H1 (cell line): ENCODE results near the gene MAP6D1. TPM values are rescaled to one million over a fixed set of nuclear protein-coding genes. Genes with fewer than 3 reads are reported as not detected.

Experiments
- CTCF ChIA-PET: fragments of 300-600 bp; sonication (Branson Sonifier 250); formaldehyde crosslinking; loops from one replicate; lab custom pipeline; 2021; ENCODE audit not compliant: partially characterized antibody; lab: Charles Lee
- POLR2A ChIA-PET: fragments of 300-600 bp; sonication (Branson Sonifier 250); formaldehyde crosslinking; loops from one replicate; lab custom pipeline; 2021; ENCODE audit warnings: inconsistent platforms; ENCODE audit not compliant: partially characterized antibody; lab: Charles Lee
- DNase-seq, 2 experiments: peaks; one replicate each; pipeline versions ENCODE4 v3.0.0 to v3.0.0-alpha.2; 2010 to 2022; ENCODE audit warnings: low spot score in 2 of 2, low read depth in 1 of 2, mixed read lengths in 1 of 2
- FAIRE-seq: peaks from 2 replicates; lab custom pipeline; 2011; peaks lifted over from hg19 to GRCh38; lab: Jason Lieb, UNC
- H2AFZ ChIP-seq: 2 replicates; pipeline ENCODE4 v1.8.1; 2012; ENCODE audit warnings: low read length, inconsistent platforms
- H2AK5ac ChIP-seq: 2 replicates; pipeline ENCODE4 v1.6.1; 2013; ENCODE audit warnings: low read depth, low read length
- H2BK120ac ChIP-seq: replicated peaks from 2 replicates; pipeline ENCODE3; 2013; ENCODE audit warnings: low read depth, low read length, inconsistent platforms
- H2BK12ac ChIP-seq: 2 replicates; pipeline ENCODE4 v1.6.1; 2013; ENCODE audit warnings: low read depth, low read length
- H2BK15ac ChIP-seq: 2 replicates; pipeline ENCODE4 v1.6.1; 2013; ENCODE audit warnings: low read length
- H2BK20ac ChIP-seq: 2 replicates; pipeline ENCODE4 v1.6.1; 2013; ENCODE audit warnings: low read length
- H2BK5ac ChIP-seq: 2 replicates; pipeline ENCODE4 v1.6.1; 2013; ENCODE audit warnings: low read depth, low read length
- H3K14ac ChIP-seq: 2 replicates; pipeline ENCODE4 v1.6.1; 2013; ENCODE audit warnings: inconsistent platforms; ENCODE audit not compliant: insufficient read length
- H3K18ac ChIP-seq: 2 replicates; pipeline ENCODE4 v1.6.1; 2013; ENCODE audit warnings: low read length; ENCODE audit errors: extremely low read depth
- H3K23ac ChIP-seq: 2 replicates; pipeline ENCODE4 v1.6.1; 2013; ENCODE audit warnings: inconsistent platforms; ENCODE audit not compliant: insufficient read length
- H3K23me2 ChIP-seq: 2 replicates; pipeline ENCODE4 v1.6.1; 2013; ENCODE audit warnings: low read depth, low read length
- H3K27ac ChIP-seq: 2 replicates; pipeline ENCODE4 v1.6.1; 2011; ENCODE audit warnings: low read depth, low read length, inconsistent platforms
- H3K27me3 ChIP-seq, 4 experiments: replicated peaks in 1 of 4; 1 replicate in 1 of 4; 2 replicates in 3 of 4; pipeline versions ENCODE4 v1.6.1 to v1.8.1; 2011 to 2013; ENCODE audit warnings: low read length in 3 of 4, mild to moderate bottlenecking in 3 of 4, inconsistent platforms in 2 of 4, mixed read lengths in 2 of 4, moderate library complexity in 1 of 4; ENCODE audit not compliant: control insufficient read depth in 3 of 4, insufficient read depth in 3 of 4; ENCODE audit errors: extremely low read depth in 1 of 4
- H3K36me3 ChIP-seq, 4 experiments: 2 replicates each; pipeline versions ENCODE4 v1.6.1 to v1.8.1; 2011 to 2013; ENCODE audit warnings: mild to moderate bottlenecking in 4 of 4, low read length in 3 of 4, moderate library complexity in 2 of 4, control low read depth in 1 of 4, inconsistent platforms in 1 of 4; ENCODE audit not compliant: insufficient read depth in 4 of 4, control insufficient read depth in 2 of 4
- H3K4ac ChIP-seq: replicated peaks from 2 replicates; pipeline ENCODE3; 2013; ENCODE audit warnings: low read length, low read depth, mixed read lengths, inconsistent platforms; ENCODE audit not compliant: insufficient read length
- H3K4me1 ChIP-seq, 4 experiments: replicated peaks in 1 of 4; 1 replicate in 1 of 4; 2 replicates in 3 of 4; pipeline versions ENCODE4 v1.6.1 to v1.8.1; 2011 to 2013; ENCODE audit warnings: low read length in 3 of 4, inconsistent platforms in 2 of 4, mixed read lengths in 1 of 4; ENCODE audit not compliant: insufficient read depth in 4 of 4, control insufficient read depth in 3 of 4
- H3K4me2 ChIP-seq, 2 experiments: 2 replicates each; pipeline versions ENCODE4 v1.6.1 to v1.8.1; 2011 to 2013; ENCODE audit warnings: low read depth in 2 of 2, low read length in 2 of 2, control low read depth in 1 of 2, inconsistent platforms in 1 of 2, mild to moderate bottlenecking in 1 of 2; ENCODE audit not compliant: insufficient read depth in 1 of 2
- H3K4me3 ChIP-seq, 4 experiments: fragments of 200-600, 300-600 bp in 1 of 4; sonication (generic), shearing (Covaris generic), sonication (Bioruptor Twin) in 1 of 4; 2 replicates each; pipeline versions ENCODE4 v1.5.1 to v1.8.1; 2011 to 2016; ENCODE audit warnings: low read length in 4 of 4, low read depth in 3 of 4, control low read depth in 2 of 4, inconsistent platforms in 2 of 4, mild to moderate bottlenecking in 2 of 4, mixed read lengths in 1 of 4, moderate library complexity in 1 of 4; ENCODE audit not compliant: insufficient read depth in 2 of 4; ENCODE audit errors: extremely low read depth in 1 of 4
- H3K56ac ChIP-seq: replicated peaks from 2 replicates; pipeline ENCODE3; 2013; ENCODE audit warnings: low read depth, mild to moderate bottlenecking, mixed read lengths, low read length, inconsistent platforms; ENCODE audit not compliant: insufficient read length
- H3K79me1 ChIP-seq: 2 replicates; pipeline ENCODE4 v1.6.1; 2013; ENCODE audit warnings: low read depth, low read length, control low read depth
- H3K79me2 ChIP-seq, 2 experiments: 2 replicates each; pipeline versions ENCODE4 v1.6.1 to v1.8.1; 2012 to 2013; ENCODE audit warnings: low read length in 2 of 2, mild to moderate bottlenecking in 2 of 2, inconsistent platforms in 1 of 2; ENCODE audit not compliant: insufficient read depth in 2 of 2, control insufficient read depth in 1 of 2
- H3K9ac ChIP-seq, 4 experiments: replicated peaks in 1 of 4; 1 replicate in 1 of 4; 2 replicates in 3 of 4; pipeline versions ENCODE4 v1.6.1 to v1.8.1; 2011 to 2013; ENCODE audit warnings: low read depth in 3 of 4, low read length in 3 of 4, control low read depth in 2 of 4, mild to moderate bottlenecking in 2 of 4, moderate library complexity in 2 of 4, inconsistent platforms in 1 of 4; ENCODE audit errors: extremely low read depth in 1 of 4
- H3K9me3 ChIP-seq, 2 experiments: 2 replicates each; pipeline versions ENCODE4 v1.6.1 to v1.8.1; 2012 to 2013; ENCODE audit warnings: mild to moderate bottlenecking in 2 of 2, moderate library complexity in 2 of 2, control low read depth in 1 of 2, inconsistent platforms in 1 of 2, low read depth in 1 of 2, low read length in 1 of 2, mixed read lengths in 1 of 2; ENCODE audit not compliant: insufficient read depth in 2 of 2
- H4K20me1 ChIP-seq, 2 experiments: replicated peaks in 1 of 2; 2 replicates each; pipeline versions ENCODE3 to v1.8.1; 2011 to 2013; ENCODE audit warnings: inconsistent platforms in 2 of 2, low read length in 2 of 2, mild to moderate bottlenecking in 1 of 2; ENCODE audit not compliant: insufficient read depth in 2 of 2, control insufficient read depth in 1 of 2
- H4K5ac ChIP-seq: 2 replicates; pipeline ENCODE4 v1.6.1; 2013; ENCODE audit warnings: low read length, low read depth, mixed read lengths, inconsistent platforms; ENCODE audit not compliant: insufficient read length
- H4K8ac ChIP-seq: 2 replicates; pipeline ENCODE4 v1.8.0; 2013; ENCODE audit warnings: mild to moderate bottlenecking, moderate library complexity, low read length, inconsistent platforms; ENCODE audit not compliant: insufficient read depth; ENCODE audit errors: extremely low read depth
- H4K91ac ChIP-seq: replicated peaks from 2 replicates; pipeline ENCODE3; 2013; ENCODE audit warnings: low read length, mixed read lengths, inconsistent platforms; ENCODE audit not compliant: insufficient read length
- CBX8 ChIP-seq: fragments of 300-800, 300-1000 bp; sonication (generic); IDR thresholded peaks from 2 replicates; pipeline ENCODE4 v1.7.1; 2016; ENCODE audit warnings: low read depth, low read length, borderline replicate concordance
- WGBS, 2 experiments: shearing (Covaris generic) in 1 of 2; methylation state at CpG; one replicate each; pipeline versions ENCODE4 v1.1.6 to v1.1.7; 2013 to 2015; ENCODE audit warnings: low lambda C conversion rate in 2 of 2, mixed read lengths in 2 of 2, inconsistent platforms in 1 of 2, low coverage in 1 of 2, missing lambda C conversion rate in 1 of 2; ENCODE audit not compliant: insufficient replicate concordance in 2 of 2, insufficient coverage in 1 of 2, insufficient read length in 1 of 2; ENCODE audit errors: extremely low coverage in 1 of 2, missing lambda C conversion rate in 1 of 2; 5-methylcytosine and 5-hydroxymethylcytosine counted together
- polyA plus RNA-seq, 7 experiments: library from polyadenylated mRNA; depleted of rRNA in 3 of 7; stranded (reverse) in 5 of 7; unstranded in 2 of 7; fragments of >200 nt in 5 of 7; fragments of 200-250 nt in 2 of 7; gene quantifications; 1 replicate in 5 of 7; 2 replicates in 1 of 7; 4 replicates in 1 of 7; pipeline versions ENCODE4 v1.2.1 to v1.2.3, GENCODE V29; 2011 to 2013; ENCODE audit warnings: missing spikeins in 2 of 7, mixed read lengths in 2 of 7
- total RNA-seq: library from RNA; stranded (reverse); fragmentation: NEBNext Ultra II Directional; extraction: Animal tissue kit (Norgen Biotek cat#: 25700); gene quantifications from 2 replicates; pipeline ENCODE4 v1.2.1, GENCODE V29; 2021

The MAP6D1 gene
- total and polyA plus RNA-seq, 2 of the 8 experiments (the other 6 are each of a cell fraction or from before 2014, with no cell fraction given): 4.8 to 5.2 TPM

DNA sequence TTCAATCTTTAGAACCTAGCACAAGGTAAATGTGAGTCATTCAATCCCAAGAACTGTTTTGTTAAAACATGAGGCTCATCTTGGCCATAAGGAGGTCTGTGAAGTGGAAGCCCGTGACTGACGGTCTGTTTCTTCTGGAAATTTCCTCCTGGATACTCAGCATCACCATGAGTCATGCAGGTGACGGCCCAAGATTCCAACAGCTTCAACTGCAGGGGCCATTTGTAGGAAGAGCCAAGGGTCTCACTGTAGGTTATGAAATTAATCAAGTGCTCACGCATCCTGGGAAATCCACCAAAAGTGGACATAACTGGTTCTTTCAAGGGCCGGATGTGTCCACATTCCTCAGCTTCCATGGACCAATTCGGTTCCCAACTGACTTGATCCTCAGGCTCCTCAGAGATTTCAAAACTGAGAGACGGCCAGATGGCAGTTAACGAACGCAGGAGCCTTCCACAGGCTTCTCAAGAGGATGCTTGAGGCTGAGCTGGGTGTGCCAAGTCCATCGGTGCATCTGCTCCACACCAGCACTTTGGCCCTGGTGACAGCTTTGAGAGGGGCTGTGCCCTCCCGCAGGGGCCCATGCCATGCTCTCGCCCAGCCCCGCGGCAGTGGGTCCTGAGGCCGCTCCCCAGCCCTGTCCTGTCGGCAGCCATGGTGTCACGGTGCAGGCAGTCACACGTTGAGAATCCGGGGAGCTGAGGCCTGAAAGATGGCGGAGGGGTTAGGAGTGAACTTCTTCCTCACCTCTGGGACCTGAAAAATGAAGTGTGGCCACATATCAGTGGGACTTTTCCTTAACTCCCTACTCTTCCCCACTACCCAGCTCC lies 8.5 kb downstream of the MAP6D1 start:
- Histone ChIP-seq H3K79me2 (no peaks in the 10 kb centered on the region), H4K91ac (no peak overlapping the region), H3K27ac (no peak overlapping the region), H4K8ac (no peak overlapping the region), H3K23ac (no peak overlapping the region), H2AK5ac (no peak overlapping the region), H3K4me3 (no peak overlapping the region), H2BK15ac (no peak overlapping the region), H3K79me1 (no peaks in the 10 kb centered on the region), H3K9ac (no peak overlapping the region), H2BK20ac (no peak overlapping the region), H3K14ac (no peak overlapping the region), H2BK12ac (no peak overlapping the region), H2BK120ac (no peak overlapping the region), H3K4me1 (no peaks in the 10 kb centered on the region; a peak in 2 of 7 replicates), H4K5ac (no peak overlapping the region), H3K36me3 (peaks cover 0 to 7% (median 2%) of the 10 kb centered on the region in 4 experiments; a peak in 3 of 8 replicates), H3K9me3 (no peaks in the 10 kb centered on the region), H3K18ac (no peak overlapping the region), H2BK5ac (no peak overlapping the region), H3K56ac (no peak overlapping the region), H4K20me1 (peaks cover 0 to 3% of the 10 kb centered on the region in 2 experiments), H3K4me2 (no peak overlapping the region), H3K23me2 (no peaks in the 10 kb centered on the region), H3K27me3 (no peaks in the 10 kb centered on the region), H3K4ac (no peak overlapping the region), H2AFZ (no peak overlapping the region)
- FAIRE-seq (no peak), DNase-seq (no peak)
- 91% methylated on average over 20 of the region's 20 CpGs; no CpG with 5 or more reads in 1 of the 2 experiments for WGBS, 2 experiments
- ChIA-PET CTCF (interaction anchor here (1.0 to 2.4 kb wide), 4 partner anchors 10 to 349 kb away, joined by 3 to 8 read pairs (median 4); no protein-coding TSS in a partner anchor), POLR2A (interaction anchor here (1.0 to 1.6 kb wide), 2 partner anchors 9 to 50 kb away, joined by 3 to 4 read pairs; partner anchors contain the start of gene MAP6D1)
- TF ChIP-seq CBX8: no peak
